Inflammatory macrophage treated with lipopolysaccharide for 1 hour (primary cell): Measurements from ENCODE around the gene C19orf47.
A peak's percentile ranks its signal among the peaks of the same experiment; 100 is the strongest.
"Not testable (repeated sequence)": the region's sequence is repeated elsewhere in the genome, so short reads cannot be mapped to it uniquely, and the experiment has no call there.

Source experiments
- DNase-seq, 2 donors: peaks; one replicate each; pipeline ENCODE4 v3.0.0-alpha.2; 2020 to 2022

The C19orf47 gene

GRCh38 chr19:40342644-40343311 is 5.4 kb downstream of the C19orf47 start:
- DNase-seq, result no peak

- DNase-seq, result no peak
Measured at GRCh38 chr19:40341601-40342482, 6.4 kb downstream of the C19orf47 start.

GRCh38 chr19:40339018-40339728 is 9.0 kb downstream of the C19orf47 start:
- DNase-seq, result no peak

- DNase-seq, result no peak
Measured at GRCh38 chr19:40337594-40337993, 10.6 kb downstream of the C19orf47 start.

GRCh38 chr19:40337107-40337506 is 11.1 kb downstream of the C19orf47 start:
- no peak for DNase-seq

DNA sequence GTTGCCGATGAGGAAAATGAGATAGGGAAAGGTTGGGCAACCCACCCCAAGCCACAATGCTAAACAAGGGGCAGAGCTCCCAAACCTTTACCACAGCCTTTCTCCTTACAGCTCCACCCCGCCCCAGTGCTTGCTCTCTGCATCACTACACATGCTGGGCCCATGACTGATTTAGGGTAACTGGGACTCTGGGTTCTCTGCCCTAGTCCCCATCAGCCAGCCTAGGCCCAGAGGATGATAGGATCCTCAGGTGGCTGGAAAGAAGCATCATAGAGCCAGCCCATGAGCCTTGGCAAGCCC is 11.6 kb downstream of the C19orf47 start:
- no peak for DNase-seq

GRCh38 chr19:40335855-40336600 is 12.2 kb downstream of the C19orf47 start:
- DNase-seq, result no peak

GRCh38 chr19:40335101-40335500 is 13.1 kb downstream of the C19orf47 start:
- no peak for DNase-seq

GRCh38 chr19:40333083-40333482 is 15.1 kb downstream of the C19orf47 start:
- not testable (repeated sequence) for DNase-seq

DNA sequence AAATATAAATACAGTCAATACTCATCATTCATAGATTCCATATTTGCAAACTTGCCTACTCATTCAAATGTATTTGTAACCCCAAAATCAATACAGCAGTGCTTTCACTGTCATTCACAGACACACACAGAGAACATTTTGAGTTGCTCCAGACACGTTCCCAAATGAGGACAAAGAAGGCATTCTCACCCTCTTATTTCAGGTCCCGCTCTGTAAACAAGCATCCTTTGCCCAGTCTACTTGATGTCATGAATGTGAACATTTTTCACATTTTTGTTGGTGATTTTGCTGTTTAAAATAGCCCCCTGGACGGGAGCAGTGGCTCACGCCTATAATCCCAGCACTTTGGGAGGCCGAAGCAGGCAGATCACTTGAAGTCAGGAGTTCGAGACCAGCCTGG is 15.5 kb downstream of the C19orf47 start:
- DNase-seq, result no peak

DNA sequence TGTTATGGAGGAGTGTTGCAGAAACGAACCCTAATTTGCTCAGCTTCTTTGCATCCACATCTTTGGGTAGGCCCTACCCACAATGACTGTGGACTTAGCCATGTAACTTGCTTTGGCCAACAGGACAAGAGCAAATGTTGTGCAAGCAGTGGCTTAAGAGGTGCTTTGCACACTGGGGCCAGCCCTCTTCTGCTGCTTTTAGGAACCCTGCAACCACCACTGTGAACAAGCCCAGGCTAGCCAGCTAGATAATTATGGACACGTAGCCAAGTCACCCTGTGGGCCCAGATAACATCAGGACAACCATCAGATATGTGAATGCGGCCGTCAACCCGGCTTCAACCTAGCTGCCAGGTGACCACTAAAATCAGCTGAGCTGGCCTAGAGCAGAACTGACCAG is 17.1 kb downstream of the C19orf47 start:
- no peak for DNase-seq

DNA sequence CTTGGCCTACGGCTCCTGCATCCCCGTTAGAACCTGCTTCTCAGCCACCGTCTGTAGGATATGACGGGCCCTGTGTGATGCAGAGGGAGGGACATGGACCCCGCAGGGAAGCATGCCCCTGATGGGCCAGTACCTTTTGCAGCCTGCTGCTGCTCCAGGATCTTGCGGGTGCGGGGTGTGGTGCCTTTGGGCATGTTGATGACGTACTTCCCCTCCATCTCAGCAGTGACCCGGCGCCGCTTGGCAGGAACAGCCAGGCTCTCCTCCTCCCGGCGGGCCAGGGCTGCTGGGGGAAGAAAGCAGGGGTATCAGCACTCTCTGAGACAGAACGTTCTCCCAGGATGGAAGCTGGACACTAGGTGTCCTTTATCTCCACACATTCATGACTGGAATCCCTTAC is 22.0 kb downstream of the C19orf47 start:
- DNase-seq, result no peak

- DNase-seq, result no peak
Measured at GRCh38 chr19:40323705-40324104, 24.5 kb downstream of the C19orf47 start.

GRCh38 chr19:40322951-40323615 is 25.1 kb downstream of the C19orf47 start:
- no peak for DNase-seq

DNA sequence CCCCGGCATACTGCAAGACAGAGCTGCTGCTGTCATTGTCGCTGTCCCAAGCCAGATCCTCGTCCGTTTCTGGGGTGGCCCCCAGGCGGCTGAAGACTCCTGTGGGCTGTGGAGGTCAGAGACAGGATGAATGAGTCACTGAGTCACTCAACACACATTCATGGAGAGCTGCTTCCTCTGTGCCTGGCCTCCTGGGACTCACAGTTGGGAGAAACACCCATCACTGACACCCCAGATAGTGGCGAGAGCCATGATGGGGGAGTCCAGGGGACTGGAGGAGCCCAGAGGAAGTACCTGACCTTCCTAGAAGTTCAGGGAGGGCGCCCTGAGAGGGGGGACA is 26.0 kb downstream of the C19orf47 start:
- no peak for DNase-seq

DNA sequence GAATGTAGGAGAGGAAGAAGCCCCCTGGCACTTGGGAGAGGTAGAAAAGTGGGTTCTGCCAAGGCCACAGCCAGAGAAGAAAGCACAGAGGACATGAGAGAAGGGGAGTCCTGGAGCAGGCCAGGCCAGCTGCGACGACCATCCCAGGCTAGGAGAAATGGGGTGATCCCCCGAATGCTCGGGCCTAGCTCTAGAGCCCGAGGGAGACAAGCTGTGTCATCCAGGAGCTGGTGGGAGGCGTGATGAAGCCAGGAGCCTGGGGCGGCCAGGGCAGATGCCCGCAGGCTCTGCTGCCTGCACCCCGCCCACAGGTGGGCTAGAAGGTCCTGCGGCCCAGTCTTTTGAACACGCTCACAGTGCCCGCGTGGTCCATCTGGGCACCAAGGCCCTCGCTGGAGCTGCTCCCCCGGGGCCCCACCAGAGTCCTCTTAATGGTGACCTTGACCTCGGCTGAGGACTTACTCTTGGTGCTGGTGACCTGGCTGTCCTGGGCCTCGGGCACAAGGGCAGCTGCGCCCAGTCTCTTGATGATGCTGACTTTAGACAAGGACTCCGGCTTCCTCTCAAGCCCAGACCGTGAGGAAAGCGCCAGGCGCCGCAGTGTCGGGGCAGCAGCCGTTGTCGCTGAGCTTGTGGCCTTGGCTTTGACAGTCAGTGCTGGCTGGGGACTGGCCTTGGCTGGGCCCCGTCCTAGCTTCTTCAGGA is 26.5 kb downstream of the C19orf47 start:
- no peak for DNase-seq

DNA sequence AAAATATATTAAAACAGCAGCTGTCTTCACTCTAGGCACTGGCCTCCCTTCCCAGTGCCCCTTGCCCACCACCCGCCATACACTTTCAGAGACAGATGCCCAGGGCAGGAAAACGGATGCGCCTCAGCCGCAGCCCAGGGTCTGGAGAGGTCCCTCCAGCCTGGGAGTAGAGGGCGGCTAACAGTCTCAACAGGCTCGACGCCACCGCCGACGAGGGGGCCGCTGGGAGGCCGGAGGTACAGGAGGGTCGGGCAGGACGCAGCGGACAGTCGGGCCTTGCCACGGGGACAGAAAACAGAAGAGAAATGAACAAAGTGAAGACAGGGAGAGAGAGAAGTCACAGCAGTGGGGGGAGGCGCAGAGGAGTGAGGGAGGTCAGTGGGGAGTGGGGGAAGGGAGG is 27.1 kb downstream of the C19orf47 start:
- DNase-seq, result no peak

DNA sequence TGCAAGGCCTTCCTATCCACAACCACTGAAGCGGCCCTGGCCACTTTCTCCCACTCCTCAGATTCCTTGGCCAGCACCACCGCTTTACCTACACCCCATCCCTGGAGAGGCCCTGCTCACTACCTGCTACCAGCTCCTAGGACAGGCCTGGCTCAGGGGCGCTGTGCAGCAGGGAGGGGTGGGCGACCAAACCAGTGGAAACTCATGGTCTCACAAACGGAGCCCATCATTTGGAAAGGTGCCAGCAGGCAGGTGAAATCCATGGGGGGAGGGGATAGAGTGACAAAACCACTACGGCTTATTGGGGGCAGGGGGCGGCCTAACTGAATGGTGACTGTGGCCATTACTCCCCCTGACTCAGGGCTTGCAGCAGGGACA is 27.6 kb downstream of the C19orf47 start:
- no peak for DNase-seq

DNA sequence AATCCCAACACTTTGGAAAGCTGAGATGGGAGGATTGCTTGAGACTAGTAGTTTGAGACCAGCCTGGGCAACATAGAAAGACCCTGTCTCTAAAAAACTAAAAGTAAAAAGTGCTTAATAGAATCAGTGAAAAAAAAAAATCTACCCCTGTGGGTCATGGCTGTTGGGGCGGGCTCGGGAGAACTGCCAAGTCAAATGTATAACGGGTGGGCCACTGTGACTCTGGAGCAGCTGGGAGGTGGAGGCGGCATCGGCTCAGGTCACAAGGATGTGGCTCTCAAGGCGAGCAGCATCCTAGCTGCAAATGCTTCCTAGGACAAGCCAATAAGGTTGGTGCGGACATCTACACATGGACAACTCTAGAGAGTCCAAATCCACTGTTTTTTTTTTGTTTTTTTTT is 30.9 kb downstream of the C19orf47 start:
- DNase-seq, result no peak

DNA sequence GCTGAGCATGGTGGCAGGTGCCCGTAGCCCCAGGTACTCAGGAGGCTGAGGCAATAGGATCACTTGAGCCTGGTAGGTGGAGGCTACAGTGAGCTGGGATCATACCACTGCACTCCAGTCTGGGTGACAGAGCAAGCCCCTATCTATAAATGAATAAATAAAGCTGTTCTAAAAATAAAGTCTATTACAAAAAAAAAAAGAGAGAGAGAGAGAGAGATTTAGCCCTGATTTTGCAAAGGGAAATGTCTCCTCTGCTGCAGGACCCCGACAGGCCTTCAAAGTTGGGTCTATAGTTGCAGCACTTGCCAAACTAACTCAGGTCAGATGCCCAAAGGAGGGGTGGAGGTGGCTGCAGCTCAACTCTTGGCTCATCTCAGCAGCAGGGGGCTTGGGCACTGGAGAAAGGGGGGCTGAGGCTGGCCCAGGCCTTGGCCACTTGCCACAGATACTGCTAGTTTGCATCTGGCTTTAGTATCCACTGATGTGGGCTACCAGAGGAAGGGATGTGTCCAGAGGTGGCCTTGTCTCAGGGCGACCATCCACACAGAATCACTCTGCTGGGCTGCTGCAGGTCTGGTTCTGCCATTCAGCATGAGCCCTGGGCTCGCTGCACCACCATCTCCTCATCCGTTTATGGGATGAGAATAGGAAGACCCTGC is 32.3 kb downstream of the C19orf47 start:
- no peak for DNase-seq

DNA sequence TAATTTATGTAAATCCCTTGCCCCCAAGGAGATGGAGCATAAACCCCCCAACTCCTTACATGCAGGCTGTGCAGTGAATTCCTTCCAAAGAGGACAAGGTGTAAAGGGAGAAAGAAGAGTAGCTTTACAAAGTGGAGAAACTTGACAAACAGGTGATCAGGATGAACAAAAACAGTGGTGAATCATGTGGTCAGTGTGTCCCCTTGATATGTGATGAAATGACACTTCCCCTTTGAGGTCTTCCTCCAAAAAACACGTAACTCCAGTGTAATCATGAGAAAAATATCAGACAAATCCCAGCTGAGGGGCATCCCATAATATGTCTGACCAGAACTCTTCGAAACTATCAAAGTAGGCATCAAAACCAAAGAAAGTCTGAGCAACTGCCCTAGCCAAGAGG is 33.5 kb downstream of the C19orf47 start:
- peak; percentile 11 to 46 for DNase-seq
